ENCODE results near the gene MYO3B.

DNA sequence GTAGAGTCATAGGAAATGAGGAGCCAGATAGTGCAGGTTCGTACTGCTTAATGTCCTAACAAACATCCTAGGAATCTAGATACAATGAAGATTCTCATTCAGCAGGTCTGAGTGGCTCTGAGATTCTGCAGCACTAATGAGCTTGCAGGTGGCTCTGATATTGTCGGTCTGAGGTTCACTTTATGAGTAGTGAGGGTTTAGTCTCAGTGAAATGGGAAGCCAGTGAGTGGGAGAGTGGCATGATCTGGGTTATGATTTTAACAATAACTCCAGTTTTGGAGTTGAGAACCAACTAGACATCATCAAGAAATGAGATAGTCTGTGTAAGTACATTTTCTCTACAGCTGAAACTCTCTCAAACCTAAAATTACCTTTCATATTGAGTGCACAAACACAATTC is 370.4 kb downstream of the MYO3B start:
- TF ChIP-seq, protein P1, sequence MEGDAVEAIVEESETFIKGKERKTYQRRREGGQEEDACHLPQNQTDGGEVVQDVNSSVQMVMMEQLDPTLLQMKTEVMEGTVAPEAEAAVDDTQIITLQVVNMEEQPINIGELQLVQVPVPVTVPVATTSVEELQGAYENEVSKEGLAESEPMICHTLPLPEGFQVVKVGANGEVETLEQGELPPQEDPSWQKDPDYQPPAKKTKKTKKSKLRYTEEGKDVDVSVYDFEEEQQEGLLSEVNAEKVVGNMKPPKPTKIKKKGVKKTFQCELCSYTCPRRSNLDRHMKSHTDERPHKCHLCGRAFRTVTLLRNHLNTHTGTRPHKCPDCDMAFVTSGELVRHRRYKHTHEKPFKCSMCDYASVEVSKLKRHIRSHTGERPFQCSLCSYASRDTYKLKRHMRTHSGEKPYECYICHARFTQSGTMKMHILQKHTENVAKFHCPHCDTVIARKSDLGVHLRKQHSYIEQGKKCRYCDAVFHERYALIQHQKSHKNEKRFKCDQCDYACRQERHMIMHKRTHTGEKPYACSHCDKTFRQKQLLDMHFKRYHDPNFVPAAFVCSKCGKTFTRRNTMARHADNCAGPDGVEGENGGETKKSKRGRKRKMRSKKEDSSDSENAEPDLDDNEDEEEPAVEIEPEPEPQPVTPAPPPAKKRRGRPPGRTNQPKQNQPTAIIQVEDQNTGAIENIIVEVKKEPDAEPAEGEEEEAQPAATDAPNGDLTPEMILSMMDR (IDR thresholded peaks at IDR 0.05): no peak
- no peak for TF ChIP-seq POLR2A (IDR thresholded peaks at IDR 0.05)

Measured in body of pancreas (tissue), 4 donors.